ENCODE data around the gene PIGQ. TPM values are rescaled to one million over a fixed set of nuclear protein-coding genes. Genes with fewer than 3 reads are reported as not detected.

The PIGQ gene
- polyA plus RNA-seq, 3 donors: 49.8 to 55.6 (median 50.4) TPM

DNA sequence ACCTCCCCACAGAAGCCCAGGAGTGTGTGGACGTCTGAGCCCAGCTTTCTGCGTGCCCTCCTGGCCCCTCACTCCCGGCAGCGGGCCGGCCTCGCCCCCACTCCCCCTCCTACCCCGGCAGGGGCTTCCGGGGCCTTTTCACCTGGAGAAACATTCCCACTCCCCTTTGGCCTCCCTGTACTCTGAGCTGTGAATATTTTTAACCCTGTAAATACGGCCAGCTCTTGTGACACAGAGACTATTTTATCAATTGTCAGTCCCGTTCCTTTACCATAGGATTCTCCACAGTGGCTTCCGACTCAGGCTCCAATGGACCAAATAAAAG is 15.5 kb upstream of the PIGQ start:
- no peak for DNase-seq (ENCODE audit: low read depth in 3 of 3, low spot score in 2 of 3)

DNA sequence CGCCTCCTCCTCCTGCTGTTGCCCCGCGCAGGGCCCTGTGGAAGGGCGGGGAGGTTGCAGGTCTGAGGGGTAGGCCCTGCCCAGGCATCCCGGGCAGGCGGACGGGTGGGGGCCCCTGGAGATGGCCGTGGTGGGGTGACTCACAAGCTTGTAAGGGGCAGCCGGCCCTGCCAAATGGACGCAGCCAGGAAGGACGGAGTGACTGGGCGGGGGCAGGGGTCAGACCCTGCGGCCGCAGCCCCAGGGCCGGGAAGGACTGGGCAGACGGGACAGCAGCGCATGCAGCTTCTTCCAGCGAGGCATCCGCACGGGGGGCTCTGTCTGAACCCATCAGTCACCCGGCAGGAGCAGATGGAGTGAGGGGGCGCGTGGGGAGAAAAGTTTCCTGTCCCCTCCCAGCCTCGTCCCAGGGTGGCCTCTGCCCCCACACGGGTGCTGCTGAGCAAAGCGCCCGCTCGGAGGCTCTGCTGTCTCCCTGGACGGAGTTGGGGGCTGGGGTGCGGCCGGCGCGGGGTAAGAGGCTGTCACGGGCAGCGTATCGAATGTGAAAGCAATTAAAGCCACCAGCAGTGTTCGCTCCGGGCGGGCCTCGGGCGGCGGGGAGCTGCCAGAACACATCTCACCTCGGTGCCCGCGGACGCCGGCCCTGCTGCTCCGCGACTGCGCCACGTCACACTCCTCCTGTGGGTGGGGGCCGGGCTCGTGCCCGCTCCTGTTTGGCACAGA is 15.0 kb upstream of the PIGQ start:
- no peak for DNase-seq (ENCODE audit: low read depth in 3 of 3, low spot score in 2 of 3)

DNA sequence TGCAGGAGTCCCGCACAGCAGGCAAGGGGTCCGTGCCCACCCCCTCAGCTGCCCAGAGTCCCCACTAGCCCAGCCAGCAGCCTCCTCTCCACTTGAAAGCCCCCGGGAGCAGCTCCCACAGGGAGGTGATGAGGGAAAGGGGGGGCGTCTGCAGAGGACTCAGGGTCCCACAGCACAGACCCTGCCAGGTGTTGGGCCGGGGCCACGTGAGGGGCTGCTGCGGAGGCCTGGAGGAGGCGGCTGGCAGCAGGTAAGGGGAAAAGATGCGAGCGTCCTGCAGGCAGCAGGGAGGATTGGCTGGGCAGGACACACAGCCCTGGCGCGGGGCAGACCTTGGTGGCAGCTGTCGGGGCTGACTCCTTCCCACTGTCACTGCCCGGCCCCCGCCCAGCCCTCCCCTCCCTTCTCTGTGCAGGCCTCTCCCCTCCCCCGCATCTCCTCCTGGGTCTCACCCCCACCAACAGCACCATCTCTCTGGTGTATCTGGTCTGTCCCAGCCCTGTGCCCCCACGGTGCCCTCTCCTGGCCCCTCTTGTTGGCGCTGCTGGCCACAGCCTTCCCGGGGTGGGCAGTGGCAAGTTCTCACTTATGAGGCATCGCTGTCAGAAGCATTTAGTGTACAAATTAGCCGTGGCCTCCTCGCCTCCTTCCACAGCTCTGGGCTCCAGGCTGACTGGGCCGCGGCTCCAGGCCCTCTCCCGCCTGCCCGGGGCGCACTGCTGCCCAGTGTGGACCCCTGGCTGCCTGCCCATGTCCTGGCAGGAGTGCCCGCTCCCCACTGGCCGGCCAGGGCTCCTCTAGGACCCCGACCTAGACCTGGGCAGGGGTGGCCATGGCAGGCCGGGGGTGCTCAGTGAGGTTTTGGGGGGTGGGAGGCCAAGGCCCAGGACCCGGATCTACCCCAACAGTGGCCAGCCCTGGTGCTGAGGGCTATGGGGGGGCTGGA is 14.0 kb upstream of the PIGQ start:
- DNase-seq (ENCODE audit: low read depth in 3 of 3, low spot score in 2 of 3): no peak

DNA sequence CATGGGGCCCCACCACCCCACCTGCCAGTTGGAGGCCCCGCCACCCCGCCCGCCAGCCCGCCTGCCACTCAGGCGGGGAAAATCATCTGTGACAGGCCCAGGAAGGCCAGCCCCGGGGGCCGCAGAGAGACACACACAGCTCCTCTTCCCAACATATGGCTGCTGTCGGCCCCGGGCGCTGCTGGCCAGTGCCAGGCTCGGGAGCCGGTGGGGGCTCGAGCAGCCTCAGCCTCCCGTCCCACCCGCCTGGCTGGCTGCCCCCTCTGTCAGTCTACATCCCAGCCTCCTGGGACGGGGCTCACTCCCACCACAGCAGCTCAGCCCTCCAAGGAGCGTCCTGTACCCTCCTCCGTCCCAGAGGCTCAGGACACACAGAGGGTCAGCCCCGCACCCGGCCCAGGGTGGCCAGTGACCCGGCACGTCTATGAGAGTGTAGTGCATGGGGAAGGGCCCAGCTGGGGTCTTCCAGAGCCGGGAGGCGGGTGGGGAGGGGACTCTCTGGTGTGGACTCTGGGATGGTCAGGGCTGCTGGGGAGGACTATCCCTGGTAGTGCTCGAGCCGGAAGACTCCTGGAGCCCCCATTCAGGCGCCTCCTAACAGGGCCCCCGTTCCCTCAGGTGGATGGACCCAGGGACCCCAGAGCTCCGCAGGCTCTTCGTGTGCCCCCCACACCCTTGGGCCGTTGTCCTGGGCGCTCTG is 13.1 kb upstream of the PIGQ start:
- no peak for DNase-seq (ENCODE audit: low read depth in 3 of 3, low spot score in 2 of 3)

DNA sequence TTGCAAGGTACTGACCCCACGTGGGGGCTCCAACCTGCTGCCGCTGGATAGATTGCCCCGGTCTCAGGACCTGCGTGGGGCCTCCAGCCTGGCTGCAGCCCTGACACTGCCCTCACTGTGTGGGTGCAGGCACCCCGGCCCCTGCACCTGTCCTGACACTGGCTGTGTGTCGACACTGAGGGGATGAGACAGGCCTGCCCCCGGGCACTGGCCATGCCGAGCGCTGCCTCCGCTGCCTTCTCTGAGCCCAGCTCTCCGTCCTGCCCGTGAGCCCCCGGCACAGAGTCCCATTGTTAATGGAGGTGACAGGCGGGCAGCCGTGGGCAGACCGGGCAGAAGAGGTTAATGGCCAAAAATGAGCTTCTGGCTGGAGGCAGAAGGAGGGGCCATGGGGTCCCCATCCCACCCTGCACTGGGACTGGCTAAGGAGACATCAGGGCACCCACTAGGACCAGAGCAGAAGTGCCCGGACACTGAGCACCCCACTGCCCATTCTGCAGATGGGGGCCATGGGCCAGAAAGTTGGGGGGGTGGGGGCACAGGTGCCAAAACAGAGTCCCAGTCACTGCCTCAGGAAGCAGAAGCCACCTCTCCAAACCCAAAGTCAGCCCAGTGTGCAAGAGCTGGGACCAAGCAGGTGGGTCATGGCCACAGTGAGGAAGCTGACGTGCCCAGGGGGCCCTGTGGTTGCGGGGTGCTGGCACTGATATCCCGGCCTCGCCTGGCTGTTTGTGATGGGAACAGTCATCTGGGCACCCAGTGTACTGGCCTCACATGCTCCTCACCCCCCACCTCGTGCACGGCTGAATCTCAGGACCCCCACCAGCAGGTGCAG is 12.1 kb upstream of the PIGQ start:
- no peak for DNase-seq (ENCODE audit: low read depth in 3 of 3, low spot score in 2 of 3)

DNA sequence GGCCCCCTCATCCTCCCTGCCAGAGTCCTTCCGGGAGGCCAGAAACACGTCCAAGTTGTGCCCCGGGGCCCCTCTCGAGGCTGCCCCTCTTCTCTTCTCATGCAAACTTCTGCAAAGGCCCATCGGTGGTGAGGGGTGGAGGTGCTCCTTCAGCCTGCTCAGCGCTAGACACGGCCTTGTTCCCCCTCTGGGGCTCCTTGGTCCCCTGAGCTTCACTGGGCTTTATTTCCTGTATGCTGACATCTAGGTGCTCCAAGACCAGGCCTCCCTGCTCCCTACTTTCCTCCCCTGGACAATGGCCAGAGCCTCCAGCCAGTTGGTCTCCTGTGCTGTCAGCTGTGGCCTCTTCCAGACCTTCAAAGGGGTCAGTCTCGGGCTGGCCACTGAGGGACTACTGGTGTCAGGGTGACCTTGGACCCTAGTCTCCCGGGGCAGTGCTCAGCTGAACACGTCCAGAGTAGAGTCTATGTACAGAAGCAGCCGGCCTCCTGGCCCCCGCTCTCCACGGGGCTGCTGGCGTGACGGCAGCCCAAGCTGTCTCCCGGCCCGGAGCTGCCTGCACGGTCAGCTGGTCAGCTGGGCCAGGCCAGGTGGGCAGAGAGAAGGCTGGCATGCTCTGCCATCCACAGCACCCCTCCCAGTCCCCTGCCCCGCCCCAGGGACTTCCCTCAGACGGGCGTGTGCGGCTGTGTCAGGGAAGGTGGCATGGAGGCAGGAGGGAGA is 11.3 kb upstream of the PIGQ start:
- no peak for DNase-seq (ENCODE audit: low read depth in 3 of 3, low spot score in 2 of 3)

DNA sequence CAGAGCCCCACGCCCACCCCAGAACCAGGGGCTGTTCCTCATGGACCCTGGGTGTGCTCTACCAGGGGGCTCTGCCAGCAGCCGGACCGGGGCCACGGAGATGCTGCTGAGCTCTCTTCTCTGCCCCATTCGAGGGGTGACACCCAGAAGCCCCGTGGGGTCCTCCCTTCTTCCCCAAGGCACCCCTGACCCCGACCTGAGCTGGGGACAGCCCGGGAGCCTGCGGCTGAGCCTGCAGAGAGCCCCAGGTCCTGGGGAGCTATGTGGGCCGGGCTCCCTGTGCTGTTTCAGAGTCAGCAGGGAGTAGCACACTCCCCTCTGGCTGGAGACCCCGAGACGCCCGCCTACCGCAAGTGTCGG is 10.8 kb upstream of the PIGQ start:
- no peak for DNase-seq (ENCODE audit: low read depth in 3 of 3, low spot score in 2 of 3)

DNA sequence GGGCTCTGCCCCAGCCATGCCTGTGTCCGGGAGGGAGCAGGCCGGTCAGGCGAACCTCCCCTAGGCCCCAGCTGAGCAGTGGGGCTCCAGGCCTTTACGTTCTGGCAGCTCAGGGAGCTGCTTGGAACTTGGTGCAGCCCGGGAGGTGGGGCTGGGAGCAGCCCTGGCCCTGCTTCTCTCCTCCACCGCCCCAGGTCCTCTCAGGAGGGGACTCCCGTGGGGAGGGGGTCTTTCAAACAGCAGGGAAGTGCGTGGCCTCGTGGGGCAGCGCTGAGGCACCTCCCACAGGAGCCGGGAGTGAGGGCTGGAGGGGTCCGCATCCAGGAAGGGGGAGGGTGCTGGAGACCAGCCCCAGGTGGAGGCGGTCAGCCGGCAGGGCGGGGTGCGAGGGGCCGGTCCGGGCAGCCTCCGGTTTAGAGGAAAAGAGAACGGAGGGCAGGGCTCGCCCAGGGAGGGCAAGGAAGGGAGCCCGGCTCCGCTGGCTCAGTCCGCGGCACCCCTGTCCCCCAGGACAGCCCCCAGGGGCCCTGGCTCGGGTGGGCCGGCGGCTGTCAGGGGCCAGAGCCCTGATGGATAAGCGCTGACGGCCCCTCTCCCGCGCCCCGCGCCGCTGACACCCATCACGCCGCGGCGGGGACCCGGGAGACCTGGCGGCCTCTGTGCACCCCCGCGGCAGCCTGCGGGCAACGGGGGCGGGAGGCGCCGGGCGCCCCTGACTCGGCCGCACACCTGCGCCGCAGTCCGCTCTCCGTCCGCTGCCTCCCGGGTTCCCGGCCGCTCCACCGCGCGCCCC is 10.2 kb upstream of the PIGQ start:
- DNase-seq (ENCODE audit: low read depth in 3 of 3, low spot score in 2 of 3): no peak

DNA sequence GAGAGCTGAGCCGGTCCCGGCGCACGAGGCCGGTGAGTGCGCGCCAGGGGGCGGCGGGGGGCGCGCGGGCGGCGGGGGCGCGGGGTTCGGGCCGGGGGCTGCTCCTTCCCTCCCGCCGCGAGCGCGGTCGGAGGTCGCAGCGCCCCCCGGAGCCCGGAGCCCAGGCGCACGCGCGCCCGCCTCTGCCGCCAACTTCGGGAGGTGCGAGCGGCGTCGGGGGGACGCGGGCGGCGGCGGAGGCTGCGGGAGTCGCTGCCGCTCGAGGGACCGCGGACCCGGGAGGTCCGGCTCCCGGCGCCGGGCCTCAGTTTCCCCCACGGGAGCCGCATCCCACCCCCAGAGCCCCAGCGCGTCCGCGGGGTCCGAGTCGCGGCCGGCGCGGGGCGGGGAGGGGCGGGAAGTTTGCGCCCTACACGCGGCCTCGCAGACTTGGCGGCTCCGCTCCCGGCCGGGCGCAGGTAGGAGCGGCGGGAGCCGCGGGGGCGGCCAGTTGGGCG is 9.5 kb upstream of the PIGQ start, which contains the start of gene PRR35:
PRR35 (plus strand) TSS at position 191 of the 497 bp plus-strand sequence. CDS start 2,901 bp downstream, outside the sequence.
- no peak for DNase-seq (ENCODE audit: low read depth in 3 of 3, low spot score in 2 of 3)

DNA sequence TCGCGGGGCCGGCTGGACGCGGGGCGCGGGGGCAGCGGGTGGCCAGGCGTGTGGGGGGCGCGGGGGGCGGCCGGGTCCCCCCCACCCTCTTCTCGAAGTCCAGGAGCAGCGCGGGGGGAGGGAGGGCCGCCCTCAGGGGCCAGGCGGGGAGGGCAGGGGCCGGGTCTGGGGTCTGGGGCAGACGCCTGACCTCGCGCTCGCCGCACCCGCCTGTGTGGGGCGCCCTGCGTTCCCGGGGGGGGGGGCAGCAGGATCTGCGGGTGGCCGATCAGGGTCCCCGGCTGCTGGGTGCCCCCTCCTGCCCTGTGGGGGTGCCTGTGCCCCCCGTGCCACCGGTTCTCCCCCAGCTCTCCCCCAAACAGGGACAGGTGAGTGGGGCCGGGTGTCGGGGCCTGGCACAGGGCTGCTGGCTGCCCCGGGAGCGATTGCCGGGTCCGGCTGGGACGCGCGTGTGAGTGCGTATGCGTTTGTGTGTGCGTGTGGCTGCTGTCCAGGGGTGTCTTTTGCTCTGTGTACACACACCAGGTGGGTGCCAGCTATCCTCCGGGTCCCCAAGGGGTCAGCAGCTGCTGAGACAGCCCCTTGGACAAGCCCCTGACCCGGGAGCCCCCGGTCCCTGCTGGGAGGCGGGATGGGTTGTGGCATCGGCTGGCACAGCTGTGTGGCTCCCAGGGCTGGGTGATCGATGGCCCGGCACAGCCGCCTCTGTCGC is 8.9 kb upstream of the PIGQ start:
- DNase-seq (ENCODE audit: low read depth in 3 of 3, low spot score in 2 of 3): no peak

DNA sequence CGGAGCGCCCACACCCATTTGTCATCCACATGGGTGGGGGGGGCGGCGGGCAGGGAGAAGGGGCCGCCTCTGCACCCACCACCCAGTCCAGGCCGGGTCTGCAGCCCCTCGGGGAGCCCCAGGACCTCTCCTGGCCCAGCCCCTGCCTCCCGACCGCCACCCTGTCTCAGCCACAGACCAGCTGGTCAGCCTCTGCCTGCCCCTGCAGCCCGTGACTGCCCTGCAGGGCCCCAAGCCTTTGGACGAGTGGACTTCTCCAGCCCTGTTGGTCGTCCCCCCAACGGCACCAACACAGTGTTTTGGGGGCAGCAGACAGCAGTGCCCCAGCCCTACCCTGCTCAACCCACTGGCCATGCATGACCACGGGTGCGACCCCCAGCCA is 8.4 kb upstream of the PIGQ start:
- DNase-seq (ENCODE audit: low read depth in 3 of 3, low spot score in 2 of 3): no peak

DNA sequence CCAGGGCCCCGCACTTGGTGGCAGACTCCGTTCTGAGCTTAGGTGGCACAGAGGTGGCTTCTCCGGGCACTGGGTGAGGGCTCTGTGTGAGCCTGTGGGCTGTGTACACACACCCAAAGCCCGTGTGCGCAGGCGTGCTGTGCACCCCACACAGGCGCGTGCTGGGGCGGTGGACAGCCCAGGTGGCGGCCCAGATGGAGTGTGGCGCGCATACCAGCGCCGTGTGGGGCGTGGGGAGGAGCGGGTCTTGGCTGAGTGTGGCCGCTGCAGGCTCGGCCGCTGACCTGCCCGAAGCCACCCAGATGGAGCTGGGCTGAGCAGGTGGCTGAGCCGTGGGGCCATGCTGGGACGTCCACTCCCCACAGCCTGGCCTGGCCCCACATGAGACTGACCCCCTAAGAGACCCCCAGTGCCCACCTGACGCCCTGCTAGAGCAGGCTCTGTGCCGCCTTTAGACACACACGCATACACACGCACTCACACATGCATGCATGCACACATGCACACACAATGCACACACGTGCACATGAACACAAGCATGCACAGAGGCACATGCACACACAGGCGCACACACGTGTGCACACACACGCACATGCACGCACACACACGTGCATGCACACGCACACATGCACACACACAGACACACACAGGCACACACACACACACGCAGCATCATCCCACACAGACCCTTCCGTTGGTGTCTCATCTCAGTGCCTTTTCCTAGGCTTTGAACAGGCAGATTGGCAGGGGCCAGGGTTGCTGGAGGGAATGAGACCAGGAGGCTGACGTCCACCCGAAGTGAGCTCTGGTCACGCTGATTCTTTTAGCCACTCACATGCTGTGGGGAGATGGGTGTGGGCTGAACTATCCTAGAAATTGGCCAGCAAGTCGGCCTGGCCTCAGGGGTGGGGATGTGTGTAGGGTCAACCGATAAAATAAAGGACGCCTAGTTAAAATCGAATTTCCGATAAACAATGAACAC is 7.5 kb upstream of the PIGQ start:
- DNase-seq (ENCODE audit: low read depth in 3 of 3, low spot score in 2 of 3): no peak

DNA sequence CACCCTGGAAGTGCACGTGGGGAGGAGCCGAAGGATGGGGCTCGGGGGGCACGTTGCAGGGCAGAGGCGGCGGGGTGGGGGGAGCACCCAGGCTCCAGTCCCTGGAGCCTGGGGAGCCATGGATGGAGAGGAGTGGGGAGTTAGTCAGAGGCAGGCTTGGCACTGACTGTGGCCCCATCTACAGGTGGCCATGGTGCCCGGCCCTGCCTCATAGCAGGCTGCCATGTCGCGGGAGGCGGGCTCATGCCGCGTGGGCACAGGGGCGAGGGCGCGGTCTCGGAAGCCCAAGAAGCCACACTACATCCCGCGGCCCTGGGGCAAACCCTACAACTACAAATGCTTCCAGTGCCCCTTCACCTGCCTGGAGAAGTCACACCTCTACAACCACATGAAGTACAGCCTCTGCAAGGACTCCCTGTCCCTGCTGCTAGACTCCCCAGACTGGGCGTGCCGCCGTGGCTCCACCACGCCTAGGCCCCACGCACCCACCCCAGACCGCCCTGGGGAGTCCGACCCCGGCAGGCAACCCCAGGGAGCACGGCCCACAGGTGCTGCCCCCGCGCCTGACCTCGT is 6.6 kb upstream of the PIGQ start:
- no peak for DNase-seq (ENCODE audit: low read depth in 3 of 3, low spot score in 2 of 3)

DNA sequence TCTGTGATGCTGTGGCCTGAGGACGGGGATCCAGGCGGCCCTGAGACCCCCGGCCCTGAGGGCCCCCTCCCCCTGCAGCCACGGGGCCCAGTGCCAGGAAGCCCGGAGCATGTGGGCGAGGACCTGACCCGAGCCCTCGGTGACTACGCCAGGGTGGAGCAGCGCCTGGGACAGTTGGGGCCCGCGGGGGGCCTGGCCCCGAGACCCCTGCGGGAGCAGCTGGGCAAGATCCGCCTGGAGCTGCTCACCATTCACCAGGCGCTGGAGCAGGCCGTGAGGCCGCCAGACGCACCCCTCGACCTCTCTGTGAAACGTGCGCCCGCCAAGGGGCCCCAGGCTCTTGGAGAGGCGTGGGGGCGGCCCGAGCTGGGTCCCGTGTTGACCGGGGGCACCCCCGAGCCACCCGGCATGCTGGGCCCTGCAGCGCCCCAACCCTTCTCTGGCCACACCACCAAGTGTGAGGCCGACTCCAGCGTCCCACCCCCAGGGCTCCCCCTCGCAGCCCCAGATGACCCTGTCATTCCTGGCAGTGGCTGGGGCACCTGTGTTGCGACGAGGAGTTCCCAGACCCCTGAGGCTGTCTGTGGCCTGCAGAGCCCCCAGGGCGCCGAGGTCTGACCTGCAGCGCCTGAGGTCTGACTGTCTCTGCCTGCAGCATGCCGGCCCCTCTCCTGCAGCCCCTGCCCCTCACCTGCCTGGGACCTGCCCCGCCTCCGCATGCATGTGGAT is 4.9 kb upstream of the PIGQ start:
- no peak for DNase-seq (ENCODE audit: low read depth in 3 of 3, low spot score in 2 of 3)

DNA sequence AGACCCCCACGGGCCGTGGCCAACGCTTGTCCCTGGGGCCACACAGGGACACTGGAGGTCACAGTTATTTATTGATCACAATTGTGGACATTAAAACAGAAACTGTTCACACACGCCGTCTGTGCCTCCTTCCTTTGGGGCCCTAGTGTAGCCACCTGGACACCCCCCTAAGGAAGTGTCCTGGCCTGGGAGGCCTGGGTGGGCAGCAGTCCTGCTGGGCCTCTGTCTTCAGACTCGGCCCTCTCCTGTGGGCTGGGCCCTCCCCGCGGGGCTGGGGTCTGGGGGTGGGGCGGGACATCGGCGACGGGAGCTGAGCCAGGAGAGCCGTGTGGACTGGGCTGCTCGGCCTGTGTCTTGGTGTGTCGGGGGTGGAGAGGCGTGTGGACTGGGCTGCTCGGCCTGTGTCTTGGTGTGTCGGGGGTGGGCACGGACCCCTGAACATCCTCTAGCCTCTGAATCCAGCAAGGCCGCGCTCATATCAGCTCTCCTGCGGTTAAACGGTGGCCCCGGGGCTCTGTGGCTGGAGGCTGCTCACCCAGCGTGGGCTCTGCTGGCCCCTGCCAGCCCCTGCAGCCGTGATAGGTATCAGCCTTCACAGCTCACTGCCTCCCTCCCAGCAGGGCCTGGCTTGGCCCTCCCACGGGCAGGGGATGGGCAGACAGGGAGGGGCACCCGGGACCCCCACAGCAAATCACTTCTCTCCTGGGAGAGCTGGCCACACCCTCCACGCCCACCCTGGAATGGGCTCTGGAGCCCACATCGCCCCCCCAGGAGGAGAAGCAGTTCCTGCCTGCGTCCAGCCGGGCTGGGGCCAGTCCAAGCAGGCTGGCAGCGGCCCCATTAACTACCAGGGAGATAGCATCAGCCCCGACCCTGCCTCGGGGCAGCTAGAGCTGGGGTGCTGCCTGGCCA is 4.1 kb upstream of the PIGQ start:
- DNase-seq (ENCODE audit: low read depth in 3 of 3, low spot score in 2 of 3): peak in 2 of 3 donors; percentile 67 to 73
